H9 (cell line): ENCODE measurements around the gene FAM53A. TPM values are rescaled to one million over a fixed set of nuclear protein-coding genes. Genes with fewer than 3 reads are reported as not detected.
A peak's percentile ranks its signal among the peaks of the same experiment; 100 is the strongest.

Experiments
- DNase-seq: peaks from one replicate; pipeline ENCODE4 v3.0.0-alpha.2; 2017
- H2AFZ ChIP-seq: one replicate; pipeline ENCODE4 v1.6.1; 2013; ENCODE audit warnings: mild to moderate bottlenecking, low read length, control low read depth, moderate library complexity
- H2AK5ac ChIP-seq: 2 replicates; pipeline ENCODE4 v1.6.1; 2013; ENCODE audit warnings: low read length, control low read depth, mixed read lengths; ENCODE audit not compliant: insufficient read length
- H2BK120ac ChIP-seq: one replicate; pipeline ENCODE4 v1.6.1; 2013; ENCODE audit warnings: low read depth, mild to moderate bottlenecking, low read length, control low read depth, inconsistent platforms; ENCODE audit not compliant: poor library complexity, severe bottlenecking
- H2BK12ac ChIP-seq: 2 replicates; pipeline ENCODE4 v1.6.1; 2013; ENCODE audit warnings: low read length, control low read depth, mixed read lengths, low read depth; ENCODE audit not compliant: insufficient read length
- H2BK15ac ChIP-seq: 2 replicates; pipeline ENCODE4 v1.6.1; 2013; ENCODE audit warnings: low read depth, low read length, control low read depth
- H2BK20ac ChIP-seq: one replicate; pipeline ENCODE4 v1.6.1; 2013; ENCODE audit warnings: low read depth, mild to moderate bottlenecking, low read length, control low read depth, inconsistent platforms; ENCODE audit not compliant: poor library complexity, severe bottlenecking
- H2BK5ac ChIP-seq: 2 replicates; pipeline ENCODE4 v1.6.1; 2013; ENCODE audit warnings: low read length, control low read depth, mixed read lengths; ENCODE audit not compliant: insufficient read length
- H3K14ac ChIP-seq: 2 replicates; pipeline ENCODE4 v1.6.1; 2013; ENCODE audit warnings: low read length, control low read depth; ENCODE audit not compliant: insufficient read depth
- H3K18ac ChIP-seq: 2 replicates; pipeline ENCODE4 v1.6.1; 2013; ENCODE audit warnings: low read depth, mild to moderate bottlenecking, mixed read lengths, low read length, control low read depth; ENCODE audit not compliant: insufficient read length
- H3K23ac ChIP-seq: 2 replicates; pipeline ENCODE4 v1.6.1; 2013; ENCODE audit warnings: low read length, control low read depth, mixed read lengths, low read depth; ENCODE audit not compliant: insufficient read length
- H3K23me2 ChIP-seq: 2 replicates; pipeline ENCODE4 v1.6.1; 2013; ENCODE audit warnings: low read depth, mild to moderate bottlenecking, mixed read lengths, low read length, control low read depth; ENCODE audit not compliant: insufficient read length, poor library complexity, severe bottlenecking
- H3K27ac ChIP-seq: 2 replicates; pipeline ENCODE4 v1.5.1; 2013; ENCODE audit warnings: low read length, control low read depth, mixed read lengths, low read depth; ENCODE audit not compliant: insufficient read length
- H3K27me3 ChIP-seq: 2 replicates; pipeline ENCODE4 v1.6.1; 2013; ENCODE audit warnings: low read length, control low read depth, inconsistent platforms; ENCODE audit not compliant: insufficient read depth
- H3K4ac ChIP-seq: 2 replicates; pipeline ENCODE4 v1.6.1; 2013; ENCODE audit warnings: low read depth, mild to moderate bottlenecking, control low read depth, inconsistent platforms, low read length, moderate library complexity
- H3K4me1 ChIP-seq: 2 replicates; pipeline ENCODE4 v1.6.1; 2013; ENCODE audit warnings: low read length, control low read depth, inconsistent platforms; ENCODE audit not compliant: insufficient read depth
- H3K4me2 ChIP-seq: 2 replicates; pipeline ENCODE4 v1.6.1; 2013; ENCODE audit warnings: low read length, control low read depth, mixed read lengths; ENCODE audit not compliant: insufficient read length, insufficient read depth
- H3K56ac ChIP-seq: 2 replicates; pipeline ENCODE4 v1.6.1; 2013; ENCODE audit warnings: low read depth, mild to moderate bottlenecking, mixed read lengths, low read length, control low read depth; ENCODE audit not compliant: insufficient read length
- H3K79me1 ChIP-seq: 2 replicates; pipeline ENCODE4 v1.6.1; 2013; ENCODE audit warnings: low read depth, mild to moderate bottlenecking, moderate library complexity, low read length, control low read depth, inconsistent platforms; ENCODE audit not compliant: insufficient read depth, poor library complexity, severe bottlenecking
- H3K79me2 ChIP-seq: 2 replicates; pipeline ENCODE4 v1.6.1; 2013; ENCODE audit warnings: low read length, control low read depth, inconsistent platforms; ENCODE audit not compliant: insufficient read depth
- H3K9ac ChIP-seq: 2 replicates; pipeline ENCODE4 v1.6.1; 2013; ENCODE audit warnings: low read length, control low read depth, mixed read lengths; ENCODE audit not compliant: insufficient read length; ENCODE audit errors: extremely low read depth
- H3K9me3 ChIP-seq: one replicate; pipeline ENCODE4 v1.6.1; 2013; ENCODE audit warnings: low read depth, low read length, inconsistent platforms; ENCODE audit not compliant: control insufficient read depth
- H3T11ph ChIP-seq: one replicate; pipeline ENCODE4 v1.6.1; 2013; ENCODE audit warnings: mild to moderate bottlenecking, low read length, control low read depth, inconsistent platforms
- H4K20me1 ChIP-seq: one replicate; pipeline ENCODE4 v1.6.1; 2013; ENCODE audit not compliant: control insufficient read depth, insufficient read length, insufficient read depth
- H4K5ac ChIP-seq: 2 replicates; pipeline ENCODE4 v1.6.1; 2013; ENCODE audit warnings: low read depth, mild to moderate bottlenecking, mixed read lengths, low read length, control low read depth; ENCODE audit not compliant: insufficient read length
- H4K8ac ChIP-seq: replicated peaks from 2 replicates; pipeline ENCODE4 v1.6.1; 2013; ENCODE audit warnings: low read length, control low read depth, mixed read lengths, low read depth; ENCODE audit not compliant: insufficient read length
- H4K91ac ChIP-seq: 2 replicates; pipeline ENCODE4 v1.6.1; 2013; ENCODE audit warnings: low read depth, mild to moderate bottlenecking, moderate library complexity, mixed read lengths, low read length, control low read depth; ENCODE audit not compliant: insufficient read length
- H3K27ac Mint-ChIP-seq, 3 experiments: 2 replicates in 2 of 3; 3 replicates in 1 of 3; pipeline ENCODE4 v1.8.0; 2020 to 2021; ENCODE audit warnings: mixed read lengths in 3 of 3, mild to moderate bottlenecking in 1 of 3, moderate library complexity in 1 of 3
- H3K27me3 Mint-ChIP-seq: 2 replicates; pipeline ENCODE4 v1.8.0; 2021; ENCODE audit warnings: low read depth, mild to moderate bottlenecking, moderate library complexity, mixed read lengths
- H3K36me3 Mint-ChIP-seq, 3 experiments: 2 replicates in 2 of 3; 3 replicates in 1 of 3; pipeline ENCODE4 v1.8.0; 2020 to 2021; ENCODE audit warnings: low read depth in 3 of 3, mixed read lengths in 3 of 3; ENCODE audit not compliant: insufficient read depth in 1 of 3
- H3K4me1 Mint-ChIP-seq, 2 experiments: 2 replicates each; pipeline ENCODE4 v1.8.0; 2020; ENCODE audit warnings: mixed read lengths in 2 of 2
- H3K4me3 Mint-ChIP-seq, 2 experiments: 2 replicates in 1 of 2; 3 replicates in 1 of 2; pipeline ENCODE4 v1.8.0; 2020 to 2021; ENCODE audit warnings: mild to moderate bottlenecking in 2 of 2, mixed read lengths in 2 of 2, moderate library complexity in 1 of 2
- H3K9me3 Mint-ChIP-seq, 2 experiments: 2 replicates in 1 of 2; 3 replicates in 1 of 2; pipeline ENCODE4 v1.8.0; 2020; ENCODE audit warnings: mild to moderate bottlenecking in 2 of 2, mixed read lengths in 2 of 2, moderate library complexity in 1 of 2
- CTCF ChIP-seq: fragments of 200-600 bp; sonication (generic); conservative IDR thresholded peaks from 3 replicates; pipeline ENCODE4 v1.8.0; 2021; ENCODE audit warnings: antibody characterized with exemption, mild to moderate bottlenecking
- WGBS: extraction: QIAGEN DNeasy Blood & Tissue Kit; methylation state at CpG from one replicate; pipeline ENCODE4 v1.1.7; 2013; ENCODE audit warnings: missing lambda C conversion rate, low lambda C conversion rate, mixed read lengths; ENCODE audit not compliant: insufficient read length; ENCODE audit errors: extremely low coverage; 5-methylcytosine and 5-hydroxymethylcytosine counted together
- total RNA-seq: library from RNA; stranded (reverse); gene quantifications from 2 replicates; pipeline ENCODE4 v1.2.1, GENCODE V29; 2021

FAM53A gene
- total RNA-seq, 1 experiment from 2014 or later, result 2.4 TPM

DNA sequence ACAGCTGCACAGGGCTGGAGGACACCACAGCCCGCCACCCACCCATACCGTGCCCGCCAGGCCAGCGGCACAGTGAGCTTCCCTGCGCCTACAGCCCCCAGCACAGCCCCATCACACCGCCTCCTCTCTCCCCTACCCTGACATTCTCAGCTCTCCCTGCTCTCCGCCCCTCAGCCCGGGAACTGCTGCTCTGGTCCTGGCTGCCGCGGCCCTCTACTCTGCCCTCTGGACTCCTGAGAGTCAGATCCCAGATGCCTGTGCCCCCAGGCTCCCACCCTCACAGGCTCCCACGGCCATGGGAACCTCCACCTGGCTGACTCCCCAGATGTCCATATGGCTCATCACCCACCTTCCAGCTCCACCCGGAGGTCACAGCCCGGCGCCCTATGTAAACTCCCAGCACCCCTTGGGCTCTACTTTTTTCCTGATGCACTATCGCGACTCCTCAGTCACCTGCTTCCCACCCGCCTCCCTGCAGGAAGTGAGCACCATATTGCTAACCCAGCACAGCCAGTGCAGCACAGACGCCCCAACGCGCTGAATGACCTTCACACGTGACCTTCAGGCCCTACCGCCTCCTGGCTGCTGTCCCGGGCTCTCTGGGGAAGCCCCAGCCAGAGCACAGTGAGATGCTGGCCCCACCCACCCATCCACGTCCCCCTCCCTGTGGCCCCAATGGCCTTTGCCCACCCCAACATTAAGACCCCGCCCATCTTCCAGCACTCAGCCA, 23.0 kb downstream of the FAM53A start:
- Histone ChIP-seq H3K27me3 (no peaks in the 10 kb centered on the region), H2BK120ac (no peak overlapping the region), H2BK12ac (no peak overlapping the region), H3K14ac (no peak overlapping the region), H2BK5ac (no peak overlapping the region), H4K91ac (no peak overlapping the region), H3K23ac (no peak overlapping the region), H2BK20ac (no peak overlapping the region), H4K5ac (no peak overlapping the region), H3K4me2 (no peak overlapping the region), H3K79me2 (no peaks in the 10 kb centered on the region), H4K20me1 (no peaks in the 10 kb centered on the region), H3K79me1 (no peaks in the 10 kb centered on the region), H3T11ph (no peak overlapping the region), H3K4ac (no peak overlapping the region), H3K18ac (no peak overlapping the region), H3K27ac (no peak overlapping the region), H3K4me1 (no peaks in the 10 kb centered on the region), H3K23me2 (no peaks in the 10 kb centered on the region), H2AK5ac (no peak overlapping the region), H2BK15ac (no peak overlapping the region), H3K56ac (no peak overlapping the region), H4K8ac (no peak overlapping the region), H3K9me3 (no peaks in the 10 kb centered on the region), H2AFZ (no peak overlapping the region), H3K9ac (no peak overlapping the region)
- peak overlapping the region in 1 of 3 experiments; percentile 85; a peak in 2 of 7 replicates for H3K27ac Mint-ChIP-seq
- no peak overlapping the region for H3K4me3 Mint-ChIP-seq
- H3K27me3 Mint-ChIP-seq, result no peaks in the 10 kb centered on the region
- H3K4me1 Mint-ChIP-seq, result peaks cover 7 to 11% of the 10 kb centered on the region in 2 experiments; a peak in 3 of 4 replicates
- DNase-seq, result no peak
- no peak for TF ChIP-seq CTCF
- WGBS, result no CpG with 5 or more reads among the region's 25 CpGs
- H3K36me3 Mint-ChIP-seq, result no peaks in the 10 kb centered on the region
- no peaks in the 10 kb centered on the region; a peak in 1 of 5 replicates for H3K9me3 Mint-ChIP-seq
